ENCODE data around the gene SLC4A1AP.
"Not testable (repeated sequence)": the region's sequence is repeated elsewhere in the genome, so short reads cannot be mapped to it uniquely, and the experiment has no call there.

DNA sequence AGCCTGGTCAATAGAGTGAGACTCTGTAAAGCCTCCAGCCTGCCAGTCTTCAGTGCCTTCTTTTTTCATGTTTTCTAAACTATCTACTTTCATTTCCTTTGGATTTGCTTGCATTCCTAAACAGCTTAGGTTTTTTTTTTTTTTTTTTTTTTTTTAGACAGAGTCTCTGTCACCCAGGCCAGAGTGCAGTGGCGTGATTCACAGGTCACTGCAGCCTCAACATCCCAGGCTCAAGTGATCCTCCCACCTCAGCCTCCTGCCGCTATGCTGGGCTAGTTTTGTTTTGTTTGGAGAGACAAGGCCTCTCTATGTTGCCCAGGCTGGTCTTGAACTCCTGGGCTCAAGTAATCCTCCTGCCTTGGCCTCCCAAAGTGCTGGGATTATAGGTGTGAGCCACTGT, 33.4 kb upstream of the SLC4A1AP start:
- TF ChIP-seq, protein P1, sequence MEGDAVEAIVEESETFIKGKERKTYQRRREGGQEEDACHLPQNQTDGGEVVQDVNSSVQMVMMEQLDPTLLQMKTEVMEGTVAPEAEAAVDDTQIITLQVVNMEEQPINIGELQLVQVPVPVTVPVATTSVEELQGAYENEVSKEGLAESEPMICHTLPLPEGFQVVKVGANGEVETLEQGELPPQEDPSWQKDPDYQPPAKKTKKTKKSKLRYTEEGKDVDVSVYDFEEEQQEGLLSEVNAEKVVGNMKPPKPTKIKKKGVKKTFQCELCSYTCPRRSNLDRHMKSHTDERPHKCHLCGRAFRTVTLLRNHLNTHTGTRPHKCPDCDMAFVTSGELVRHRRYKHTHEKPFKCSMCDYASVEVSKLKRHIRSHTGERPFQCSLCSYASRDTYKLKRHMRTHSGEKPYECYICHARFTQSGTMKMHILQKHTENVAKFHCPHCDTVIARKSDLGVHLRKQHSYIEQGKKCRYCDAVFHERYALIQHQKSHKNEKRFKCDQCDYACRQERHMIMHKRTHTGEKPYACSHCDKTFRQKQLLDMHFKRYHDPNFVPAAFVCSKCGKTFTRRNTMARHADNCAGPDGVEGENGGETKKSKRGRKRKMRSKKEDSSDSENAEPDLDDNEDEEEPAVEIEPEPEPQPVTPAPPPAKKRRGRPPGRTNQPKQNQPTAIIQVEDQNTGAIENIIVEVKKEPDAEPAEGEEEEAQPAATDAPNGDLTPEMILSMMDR (IDR thresholded peaks at IDR 0.05), result not testable (repeated sequence)
- TF ChIP-seq POLR2A, POLR2AphosphoS5 (IDR thresholded peaks at IDR 0.05): not testable (repeated sequence)

Measured in transverse colon (tissue), 4 donors.